Measurements from ENCODE around the gene SAP130.

GRCh38 chr2:128064353-128064752, 36.5 kb upstream of the SAP130 start:
- TF ChIP-seq CTCF (IDR thresholded peaks at IDR 0.05) (no peak), ZFX (IDR thresholded peaks at IDR 0.05; ENCODE audit: borderline replicate concordance) (no peak)

Data from 22Rv1 (cell line).